Kidney (tissue), 14 donors: ENCODE data around the gene COLGALT1. TPM values are rescaled to one million over a fixed set of nuclear protein-coding genes. Genes with fewer than 3 reads are reported as not detected.

Experiments used
- DNase-seq, 5 donors: peaks; one replicate each; pipeline ENCODE4 v3.0.0-alpha.2; 2013 to 2020
- FAIRE-seq: peaks from 2 replicates; lab custom pipeline; 2012; peaks lifted over from hg19 to GRCh38; lab: Jason Lieb, UNC
- H3K27ac ChIP-seq, 2 donors: one replicate each; pipeline ENCODE4 v1.7.0; 2013; ENCODE audit warnings: low read depth in 2 of 2, low read length in 2 of 2, inconsistent platforms in 1 of 2
- H3K27me3 ChIP-seq: one replicate; pipeline ENCODE4 v1.7.1; 2013; ENCODE audit warnings: low read length, inconsistent platforms; ENCODE audit not compliant: control insufficient read depth, insufficient read depth
- H3K36me3 ChIP-seq, 3 donors: one replicate each; pipeline versions ENCODE4 v1.7.0 to v1.7.1; 2013; ENCODE audit warnings: low read length in 3 of 3, control low read depth in 1 of 3, inconsistent platforms in 1 of 3; ENCODE audit not compliant: insufficient read depth in 3 of 3, control insufficient read depth in 2 of 3
- H3K4me1 ChIP-seq, 3 donors: one replicate each; pipeline versions ENCODE4 v1.7.0 to v1.7.1; 2013; ENCODE audit warnings: low read length in 3 of 3, inconsistent platforms in 1 of 3, low read depth in 1 of 3; ENCODE audit not compliant: control insufficient read depth in 2 of 3, insufficient read depth in 2 of 3
- H3K4me3 ChIP-seq, 3 donors: one replicate each; pipeline versions ENCODE4 v1.7.0 to v1.8.1; 2013; ENCODE audit warnings: low read length in 3 of 3, control low read depth in 1 of 3, inconsistent platforms in 1 of 3
- H3K9ac ChIP-seq, 3 donors: one replicate each; pipeline versions ENCODE4 v1.7.0 to v1.7.1; 2013; ENCODE audit warnings: low read length in 3 of 3, control low read depth in 1 of 3, inconsistent platforms in 1 of 3
- H3K9me3 ChIP-seq, 3 donors: one replicate each; pipeline versions ENCODE4 v1.7.0 to v1.7.1; 2013; ENCODE audit warnings: low read length in 3 of 3, control low read depth in 1 of 3, inconsistent platforms in 1 of 3; ENCODE audit not compliant: control insufficient read depth in 2 of 3, insufficient read depth in 1 of 3
- intact Hi-C: fragments of 100-400 bp; cut with DNase I; formaldehyde crosslinking; loops from one replicate; pipeline ENCODE4 v1.11.1; 2022
- polyA plus RNA-seq: library from polyadenylated mRNA; stranded (reverse); fragments of 350-450 nt; fragmentation: Illumina TruSeq; extraction: RNeasy Lipid Tissue Mini Kit (QIAGEN cat#74804); gene quantifications from one replicate; pipeline ENCODE4 v1.2.3, GENCODE V29; 2014; ENCODE audit warnings: low read depth, low replicate concordance; ENCODE audit not compliant: insufficient read depth
- total RNA-seq: library from RNA; stranded (reverse); fragmentation: NEBNext Ultra II Directional; extraction: Animal tissue kit (Norgen Biotek cat#: 25700); gene quantifications from one replicate; pipeline ENCODE4 v1.2.1, GENCODE V29; 2021
- TF ChIP-seq, protein P1 (sequence below): IDR thresholded peaks from 3 replicates; pipeline ENCODE4 v1.5.1; 2012; ENCODE audit warnings: mild to moderate bottlenecking, moderate library complexity, borderline replicate concordance; ENCODE audit not compliant: insufficient read depth; ENCODE audit errors: extremely low read depth
- donor health status: control.
- donor health status: control.
- donor health status: control.
- donor health status: control.
- donor health status: control.
- donor health status: DM: yes; HTN: yes; CAD: no.
- donor health status: Normal renal cell carcinoma (clear cell type).

The COLGALT1 gene
- total and polyA plus RNA-seq, 2 donors from 2014 or later, result 23.6 to 66.2 TPM

DNA sequence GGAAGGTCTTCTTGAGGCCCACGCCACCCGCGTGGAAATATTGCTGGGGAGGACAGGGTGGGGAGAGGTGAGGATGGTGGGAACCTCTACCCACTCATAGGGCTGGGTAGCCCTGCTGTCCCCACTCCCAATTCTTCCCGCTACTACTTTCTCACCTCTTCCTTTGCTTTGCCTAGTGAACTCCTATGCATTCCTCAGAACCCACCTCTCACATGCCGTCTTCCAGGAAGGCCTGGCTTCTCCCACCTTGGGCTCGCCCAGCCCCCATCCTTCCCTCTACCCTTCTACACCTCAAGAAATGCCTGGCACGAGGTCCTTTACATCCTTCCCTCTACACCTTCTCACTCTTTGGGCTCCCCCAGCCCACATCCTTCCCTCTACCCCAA lies 62.4 kb downstream of the COLGALT1 start:
- Histone ChIP-seq H3K27ac (no peak overlapping the region), H3K4me3 (no peak overlapping the region), H3K9me3 (peaks cover 0 to 11% (median 0%) of the 10 kb centered on the region in 3 donors), H3K27me3 (no peaks in the 10 kb centered on the region), H3K36me3 (no peaks in the 10 kb centered on the region), H3K9ac (no peak overlapping the region), H3K4me1 (no peaks in the 10 kb centered on the region)
- no peak for FAIRE-seq
- DNase-seq, result no peak
- intact Hi-C loops, result no loop called here
- TF ChIP-seq, protein P1, sequence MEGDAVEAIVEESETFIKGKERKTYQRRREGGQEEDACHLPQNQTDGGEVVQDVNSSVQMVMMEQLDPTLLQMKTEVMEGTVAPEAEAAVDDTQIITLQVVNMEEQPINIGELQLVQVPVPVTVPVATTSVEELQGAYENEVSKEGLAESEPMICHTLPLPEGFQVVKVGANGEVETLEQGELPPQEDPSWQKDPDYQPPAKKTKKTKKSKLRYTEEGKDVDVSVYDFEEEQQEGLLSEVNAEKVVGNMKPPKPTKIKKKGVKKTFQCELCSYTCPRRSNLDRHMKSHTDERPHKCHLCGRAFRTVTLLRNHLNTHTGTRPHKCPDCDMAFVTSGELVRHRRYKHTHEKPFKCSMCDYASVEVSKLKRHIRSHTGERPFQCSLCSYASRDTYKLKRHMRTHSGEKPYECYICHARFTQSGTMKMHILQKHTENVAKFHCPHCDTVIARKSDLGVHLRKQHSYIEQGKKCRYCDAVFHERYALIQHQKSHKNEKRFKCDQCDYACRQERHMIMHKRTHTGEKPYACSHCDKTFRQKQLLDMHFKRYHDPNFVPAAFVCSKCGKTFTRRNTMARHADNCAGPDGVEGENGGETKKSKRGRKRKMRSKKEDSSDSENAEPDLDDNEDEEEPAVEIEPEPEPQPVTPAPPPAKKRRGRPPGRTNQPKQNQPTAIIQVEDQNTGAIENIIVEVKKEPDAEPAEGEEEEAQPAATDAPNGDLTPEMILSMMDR, result no peak

GRCh38 chr19:17618281-17618903 lies 62.9 kb downstream of the COLGALT1 start:
- FAIRE-seq (no peak), DNase-seq (no peak)
- Histone ChIP-seq H3K9me3 (peaks cover 0 to 11% (median 0%) of the 10 kb centered on the region in 3 donors), H3K4me3 (no peak overlapping the region), H3K27ac (no peak overlapping the region), H3K27me3 (no peaks in the 10 kb centered on the region), H3K4me1 (no peaks in the 10 kb centered on the region), H3K9ac (no peak overlapping the region), H3K36me3 (no peaks in the 10 kb centered on the region)
- TF ChIP-seq, protein P1, result no peak
- intact Hi-C loops, result no loop called here

GRCh38 chr19:17618936-17619335 lies 63.5 kb downstream of the COLGALT1 start:
- H3K4me1 ChIP-seq, result no peaks in the 10 kb centered on the region
- no peak overlapping the region for H3K4me3 ChIP-seq
- intact Hi-C loops, result no loop called here
- no peak overlapping the region for H3K27ac ChIP-seq
- no peak for FAIRE-seq
- peak in 1 of 5 donors; percentile 24 for DNase-seq
- H3K9ac ChIP-seq, result no peak overlapping the region
- H3K36me3 ChIP-seq, result no peaks in the 10 kb centered on the region
- peaks cover 0 to 11% (median 0%) of the 10 kb centered on the region in 3 donors for H3K9me3 ChIP-seq
- TF ChIP-seq, protein P1, result no peak
- H3K27me3 ChIP-seq, result no peaks in the 10 kb centered on the region

- Histone ChIP-seq H3K27me3 (no peaks in the 10 kb centered on the region), H3K4me3 (no peak overlapping the region), H3K36me3 (no peaks in the 10 kb centered on the region), H3K9ac (no peak overlapping the region), H3K9me3 (peaks cover 0 to 11% (median 0%) of the 10 kb centered on the region in 3 donors), H3K27ac (no peak overlapping the region), H3K4me1 (no peaks in the 10 kb centered on the region)
- DNase-seq, result peak in 1 of 5 donors; percentile 54
- intact Hi-C loops, result no loop called here
- TF ChIP-seq, protein P1, result no peak
- FAIRE-seq, result no peak
These were observed 65.2 kb downstream of the COLGALT1 start for GRCh38 chr19:17620696-17621095.
